Ishikawa (cell line): ENCODE data around the gene GAB3.

Experiments used
- EP300 ChIP-seq: IDR thresholded peaks from 2 replicates; pipeline ENCODE4 v1.6.1; 2012; ENCODE audit warnings: borderline replicate concordance
- FOXM1 ChIP-seq: IDR thresholded peaks from 2 replicates; pipeline ENCODE4 v1.6.1; 2012; ENCODE audit warnings: low read depth, borderline replicate concordance
- MAX ChIP-seq: IDR thresholded peaks from 2 replicates; pipeline ENCODE4 v1.6.1; 2012
- TEAD4 ChIP-seq: IDR thresholded peaks from 2 replicates; pipeline ENCODE4 v1.6.1; 2012
- TF ChIP-seq, protein P1 (sequence below): IDR thresholded peaks from 2 replicates; pipeline ENCODE4 v1.6.1; 2012; ENCODE audit warnings: low read depth, mild to moderate bottlenecking
- TF ChIP-seq, protein P2 (sequence below): IDR thresholded peaks from 2 replicates; pipeline ENCODE4 v1.6.1; 2012

GRCh38 chrX:154728431-154729190 is 22.3 kb downstream of the GAB3 start:
- TF ChIP-seq EP300 (no peak), TEAD4 (no peak), FOXM1 (no peak), MAX (no peak)
- TF ChIP-seq, protein P1, sequence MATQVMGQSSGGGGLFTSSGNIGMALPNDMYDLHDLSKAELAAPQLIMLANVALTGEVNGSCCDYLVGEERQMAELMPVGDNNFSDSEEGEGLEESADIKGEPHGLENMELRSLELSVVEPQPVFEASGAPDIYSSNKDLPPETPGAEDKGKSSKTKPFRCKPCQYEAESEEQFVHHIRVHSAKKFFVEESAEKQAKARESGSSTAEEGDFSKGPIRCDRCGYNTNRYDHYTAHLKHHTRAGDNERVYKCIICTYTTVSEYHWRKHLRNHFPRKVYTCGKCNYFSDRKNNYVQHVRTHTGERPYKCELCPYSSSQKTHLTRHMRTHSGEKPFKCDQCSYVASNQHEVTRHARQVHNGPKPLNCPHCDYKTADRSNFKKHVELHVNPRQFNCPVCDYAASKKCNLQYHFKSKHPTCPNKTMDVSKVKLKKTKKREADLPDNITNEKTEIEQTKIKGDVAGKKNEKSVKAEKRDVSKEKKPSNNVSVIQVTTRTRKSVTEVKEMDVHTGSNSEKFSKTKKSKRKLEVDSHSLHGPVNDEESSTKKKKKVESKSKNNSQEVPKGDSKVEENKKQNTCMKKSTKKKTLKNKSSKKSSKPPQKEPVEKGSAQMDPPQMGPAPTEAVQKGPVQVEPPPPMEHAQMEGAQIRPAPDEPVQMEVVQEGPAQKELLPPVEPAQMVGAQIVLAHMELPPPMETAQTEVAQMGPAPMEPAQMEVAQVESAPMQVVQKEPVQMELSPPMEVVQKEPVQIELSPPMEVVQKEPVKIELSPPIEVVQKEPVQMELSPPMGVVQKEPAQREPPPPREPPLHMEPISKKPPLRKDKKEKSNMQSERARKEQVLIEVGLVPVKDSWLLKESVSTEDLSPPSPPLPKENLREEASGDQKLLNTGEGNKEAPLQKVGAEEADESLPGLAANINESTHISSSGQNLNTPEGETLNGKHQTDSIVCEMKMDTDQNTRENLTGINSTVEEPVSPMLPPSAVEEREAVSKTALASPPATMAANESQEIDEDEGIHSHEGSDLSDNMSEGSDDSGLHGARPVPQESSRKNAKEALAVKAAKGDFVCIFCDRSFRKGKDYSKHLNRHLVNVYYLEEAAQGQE, result no peak
- TF ChIP-seq, protein P2, sequence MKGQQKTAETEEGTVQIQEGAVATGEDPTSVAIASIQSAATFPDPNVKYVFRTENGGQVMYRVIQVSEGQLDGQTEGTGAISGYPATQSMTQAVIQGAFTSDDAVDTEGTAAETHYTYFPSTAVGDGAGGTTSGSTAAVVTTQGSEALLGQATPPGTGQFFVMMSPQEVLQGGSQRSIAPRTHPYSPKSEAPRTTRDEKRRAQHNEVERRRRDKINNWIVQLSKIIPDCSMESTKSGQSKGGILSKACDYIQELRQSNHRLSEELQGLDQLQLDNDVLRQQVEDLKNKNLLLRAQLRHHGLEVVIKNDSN, result no peak
